Activated CD8-positive, alpha-beta memory T cell treated with anti-CD3 and anti-CD28 coated beads for 36 hours (primary cell): Measurements from ENCODE around the gene THEM4. TPM values are rescaled to one million over a fixed set of nuclear protein-coding genes. Genes with fewer than 3 reads are reported as not detected.
"Not testable (repeated sequence)": the region's sequence is repeated elsewhere in the genome, so short reads cannot be mapped to it uniquely, and the experiment has no call there.

Experiments
- CTCF ChIA-PET: fragments of 350-600 bp; sonication (Branson Sonifier 250); formaldehyde crosslinking; loops from one replicate; lab custom pipeline; 2021; ENCODE audit warnings: antibody characterized with exemption; lab: Charles Lee
- POLR2A ChIA-PET: fragments of 350-600 bp; sonication (Branson Sonifier 250); formaldehyde crosslinking; loops from one replicate; lab custom pipeline; 2021; ENCODE audit warnings: antibody characterized with exemption; lab: Charles Lee
- total RNA-seq, 2 experiments: library from RNA; stranded (reverse); gene quantifications; one replicate each; pipeline ENCODE4 v1.2.3, GENCODE V29; 2021

Gene THEM4
- total RNA-seq, 2 experiments from 2014 or later: 28.7 to 31.8 TPM

GRCh38 chr1:151875419-151876097, 33.8 kb downstream of the THEM4 start:
- CTCF ChIA-PET: no interaction called here
- POLR2A ChIA-PET: no interaction called here

- CTCF ChIA-PET, POLR2A ChIA-PET: not testable (repeated sequence)
These were observed 36.5 kb downstream of the THEM4 start for GRCh38 chr1:151872776-151873175.

DNA sequence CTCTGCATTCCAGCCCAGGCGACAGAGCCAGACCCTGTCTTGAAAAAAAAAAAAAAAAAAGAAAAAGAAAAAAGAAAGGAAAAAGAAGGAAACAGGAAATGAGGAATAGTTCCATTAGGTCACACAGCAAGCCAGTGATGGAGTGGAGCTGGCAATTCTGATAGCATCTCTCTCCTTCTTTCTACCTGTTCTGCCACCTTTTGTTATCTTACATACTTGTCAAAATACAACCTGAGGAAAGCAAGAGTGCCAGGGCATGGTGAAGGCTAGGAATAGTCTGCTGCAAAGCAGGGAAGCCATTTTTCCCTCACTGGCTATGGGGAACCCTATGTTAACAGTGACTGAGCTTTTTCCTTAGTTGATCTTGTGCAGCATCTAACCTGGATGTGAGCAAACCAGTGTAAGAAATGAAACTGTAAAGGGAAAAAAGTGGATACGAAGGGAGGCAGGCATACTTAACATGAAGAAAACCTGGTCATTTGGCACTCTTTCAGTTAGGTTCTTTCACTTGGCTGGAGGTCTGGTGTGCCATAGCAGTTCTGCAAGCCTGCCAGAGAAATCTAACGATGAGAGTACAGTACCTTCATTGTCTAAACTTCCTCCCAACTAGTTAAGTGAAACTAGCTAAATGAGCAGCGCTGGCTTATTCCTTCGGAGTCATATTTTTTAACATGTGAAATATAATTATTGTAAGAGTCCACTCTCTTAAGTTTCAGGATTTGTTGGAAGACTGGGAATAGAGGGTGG, 37.9 kb downstream of the THEM4 start:
- CTCF ChIA-PET: interaction anchor here (0.7 to 1.4 kb wide), 2 partner anchors 25 to 140 kb away, joined by 5 read pairs; no protein-coding TSS in a partner anchor
- POLR2A ChIA-PET: interaction anchor here (0.6 kb wide), 1 partner anchor 635 kb away, joined by 3 read pairs; no protein-coding TSS in a partner anchor

DNA sequence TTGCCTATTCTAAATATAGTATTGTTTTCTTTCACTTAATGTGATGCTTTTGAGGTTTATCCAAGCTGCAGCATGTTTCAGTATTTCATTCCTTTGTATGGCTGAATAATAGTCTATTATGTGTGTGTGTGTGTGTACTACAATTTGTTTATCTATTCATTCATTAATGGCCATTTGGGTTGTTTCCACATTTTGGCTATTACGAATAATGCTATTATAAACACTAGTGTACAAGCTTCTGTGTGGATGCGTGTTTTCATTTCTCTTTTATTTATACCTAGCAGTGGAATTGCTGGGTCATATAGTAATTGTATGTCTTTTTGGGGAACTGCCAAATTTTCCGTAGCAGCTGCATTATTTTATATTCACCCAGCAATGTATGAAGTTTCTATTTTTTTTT, 40.8 kb downstream of the THEM4 start:
- ChIA-PET POLR2A (interaction anchor here (0.7 kb wide), 1 partner anchor 28 kb away, joined by 3 read pairs; no protein-coding TSS in a partner anchor), CTCF (no interaction called here)

DNA sequence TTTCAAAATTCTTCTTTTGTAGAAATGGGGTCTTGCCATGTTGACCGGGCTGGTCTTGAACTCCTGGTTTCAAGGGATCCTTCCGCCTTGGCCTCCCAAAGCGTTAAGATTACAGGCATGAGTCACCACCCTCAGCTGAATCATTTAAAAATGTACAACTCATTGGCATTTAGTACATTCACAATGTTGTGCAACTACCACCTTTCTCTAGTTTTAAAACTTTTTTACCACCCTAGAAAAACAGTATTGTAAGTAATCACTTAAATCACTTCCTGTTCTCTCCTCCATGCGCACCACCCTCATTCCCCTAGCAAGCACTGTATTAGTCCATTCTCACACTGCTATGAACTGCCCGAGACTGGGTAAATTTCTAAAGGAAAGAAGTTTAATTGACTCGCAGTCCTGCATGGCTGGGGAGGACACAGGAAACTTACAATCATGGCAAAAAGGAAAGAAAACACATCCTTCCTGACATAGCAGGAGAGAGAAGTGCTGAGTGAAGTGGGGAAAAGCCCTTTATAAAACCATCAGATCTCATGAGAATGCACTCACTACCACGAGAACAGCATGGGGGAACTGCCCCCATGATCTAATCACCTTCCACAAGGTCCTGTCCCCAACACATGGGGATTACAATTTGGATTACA, 41.4 kb downstream of the THEM4 start:
- POLR2A ChIA-PET: no interaction called here
- CTCF ChIA-PET: no interaction called here

DNA sequence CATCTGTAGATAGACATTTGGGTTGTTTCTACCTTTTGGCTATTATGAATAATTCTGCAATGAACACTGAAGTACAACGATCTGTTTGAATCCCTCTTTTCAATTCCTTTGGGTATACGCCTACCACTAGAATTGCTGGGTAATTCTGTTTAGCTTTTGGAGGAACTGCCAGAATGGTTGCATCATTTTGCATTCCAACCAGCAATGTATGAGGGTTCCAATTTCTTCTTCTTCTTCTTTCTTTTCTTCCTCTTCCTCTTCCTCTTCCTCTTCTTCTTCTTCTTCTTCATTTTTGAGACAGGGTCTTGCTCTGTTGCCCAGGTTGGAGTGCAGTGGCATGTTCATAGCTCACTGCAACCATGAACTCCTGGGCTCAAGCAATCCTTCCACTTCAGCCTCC, 42.0 kb downstream of the THEM4 start:
- POLR2A ChIA-PET: no interaction called here
- CTCF ChIA-PET: no interaction called here

DNA sequence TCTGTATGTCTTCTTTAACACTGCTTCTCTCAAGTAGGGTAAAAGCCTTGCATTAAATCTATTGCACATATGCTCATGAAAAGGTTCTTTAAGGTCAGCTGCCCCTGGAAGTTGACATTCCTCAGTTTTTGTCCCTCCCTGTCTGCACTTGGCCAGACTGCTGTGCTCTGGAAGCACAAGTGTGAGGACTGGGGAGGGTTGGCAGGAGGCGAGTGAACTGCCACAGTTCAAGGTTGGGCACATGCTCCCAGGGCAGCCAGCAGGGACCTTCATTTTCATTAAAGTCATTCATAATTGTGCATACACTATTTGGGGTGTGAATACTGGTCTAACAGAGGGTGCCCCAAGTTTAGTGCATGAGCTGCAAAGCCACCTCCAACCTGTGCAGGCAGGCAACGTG, 44.9 kb downstream of the THEM4 start:
- ChIA-PET CTCF (no interaction called here), POLR2A (no interaction called here)

DNA sequence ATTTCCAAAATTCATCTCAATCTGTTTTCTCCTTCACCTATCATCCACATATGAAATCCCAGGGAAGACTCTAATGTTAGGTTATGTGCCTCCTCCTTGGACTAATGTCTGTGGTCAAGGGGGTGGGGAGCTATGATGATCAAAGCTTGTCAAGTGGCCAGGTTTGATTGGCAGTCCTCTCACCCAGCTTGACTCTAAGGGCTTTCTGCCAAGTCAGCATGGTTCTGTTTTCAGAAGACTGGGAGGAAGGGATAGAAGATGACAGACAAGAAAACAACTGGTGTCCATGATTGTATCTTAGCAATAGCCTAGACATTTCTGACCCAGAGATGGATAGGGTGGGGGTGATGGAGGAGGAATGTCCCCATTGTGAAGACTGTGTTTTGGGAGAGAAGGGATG, 46.7 kb downstream of the THEM4 start:
- ChIA-PET POLR2A (no interaction called here), CTCF (no interaction called here)

- CTCF ChIA-PET: no interaction called here
- POLR2A ChIA-PET: no interaction called here
These were observed 48.7 kb downstream of the THEM4 start for GRCh38 chr1:151860504-151861187.

DNA sequence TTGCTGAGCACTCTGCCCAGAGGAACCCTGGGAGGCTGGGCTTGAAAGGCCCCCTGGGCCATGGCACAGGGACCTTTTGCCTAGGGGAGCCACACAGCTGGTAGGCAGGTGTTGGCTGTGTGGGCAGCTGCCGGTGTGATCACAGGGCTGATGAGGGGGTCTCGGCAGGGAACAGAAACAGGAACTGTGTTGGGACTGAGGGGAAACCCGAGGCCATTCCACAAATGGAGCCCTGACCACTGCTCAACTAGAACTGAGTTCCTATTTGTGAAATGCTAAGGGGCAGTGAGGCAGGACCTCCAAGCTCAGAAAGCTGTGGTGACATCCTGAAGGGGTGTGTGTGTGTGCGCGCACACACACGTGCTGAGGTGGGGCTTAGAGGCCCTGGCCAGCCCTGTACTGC, 49.4 kb downstream of the THEM4 start:
- ChIA-PET POLR2A (no interaction called here), CTCF (no interaction called here)

DNA sequence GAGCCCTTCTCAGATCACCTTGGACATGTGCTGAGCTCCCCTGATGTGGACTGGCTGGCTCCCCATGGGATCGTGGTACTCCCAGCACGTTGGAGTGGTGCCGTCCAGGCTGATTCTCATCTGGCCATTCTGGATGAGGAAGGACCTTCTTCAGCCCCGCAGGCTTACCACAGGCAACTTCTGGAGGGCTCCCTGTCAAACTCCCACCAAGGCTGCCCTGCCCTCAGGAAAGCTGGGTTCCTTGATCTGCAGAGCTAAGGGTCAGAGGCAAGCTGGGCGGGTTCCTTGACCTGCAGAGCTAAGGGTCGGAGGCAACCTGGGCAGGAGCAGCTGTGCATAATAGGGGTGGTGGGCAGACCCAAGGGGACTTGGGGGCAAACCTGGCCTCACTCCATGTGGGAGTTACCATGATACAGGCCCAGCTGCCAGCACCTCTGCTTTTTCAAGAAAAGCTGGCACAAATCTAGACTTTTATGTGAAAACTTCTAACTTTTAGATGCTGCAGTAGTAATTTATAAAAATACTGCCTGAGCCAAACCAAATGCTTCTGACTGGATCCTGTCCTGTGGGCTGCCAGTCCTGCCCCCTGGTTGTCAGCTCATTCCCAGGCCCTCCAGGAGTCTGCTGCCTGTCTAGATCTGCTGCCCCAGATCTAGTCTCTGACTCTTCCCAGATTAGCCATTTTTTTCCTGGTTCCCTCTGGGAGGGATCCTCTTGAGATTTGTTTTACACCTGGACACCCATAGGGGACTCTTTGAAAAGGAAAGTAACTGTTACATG, 50.2 kb downstream of the THEM4 start:
- ChIA-PET POLR2A (no interaction called here), CTCF (no interaction called here)

- ChIA-PET POLR2A (no interaction called here), CTCF (interaction anchor here (0.6 to 1.5 kb wide), 3 partner anchors 10 to 74 kb away, joined by 3 to 5 read pairs (median 3); no protein-coding TSS in a partner anchor)
These were observed 51.1 kb downstream of the THEM4 start for GRCh38 chr1:151858030-151858746.

GRCh38 chr1:151855933-151856332, 53.4 kb downstream of the THEM4 start:
- ChIA-PET CTCF (no interaction called here), POLR2A (no interaction called here)

DNA sequence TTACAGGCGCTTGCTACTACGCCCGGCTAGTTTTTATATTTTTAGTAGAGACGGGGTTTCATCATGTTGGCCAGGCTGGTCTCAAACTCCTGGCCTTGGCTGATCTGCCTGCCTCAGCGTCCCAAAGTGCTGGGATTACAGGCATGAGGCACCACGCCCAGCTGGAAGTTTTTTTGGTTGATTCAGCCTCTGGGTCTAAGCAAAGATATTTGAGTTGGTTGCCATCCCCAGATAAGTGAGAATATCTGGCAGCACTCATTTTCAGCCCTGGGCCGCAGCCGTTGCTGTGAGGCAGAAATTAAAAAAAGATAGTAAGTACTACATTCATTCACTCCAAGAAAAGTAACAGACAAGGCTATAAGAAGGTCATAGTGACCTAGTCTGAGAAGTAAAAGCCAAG, 53.8 kb downstream of the THEM4 start:
- CTCF ChIA-PET, POLR2A ChIA-PET: not testable (repeated sequence)

DNA sequence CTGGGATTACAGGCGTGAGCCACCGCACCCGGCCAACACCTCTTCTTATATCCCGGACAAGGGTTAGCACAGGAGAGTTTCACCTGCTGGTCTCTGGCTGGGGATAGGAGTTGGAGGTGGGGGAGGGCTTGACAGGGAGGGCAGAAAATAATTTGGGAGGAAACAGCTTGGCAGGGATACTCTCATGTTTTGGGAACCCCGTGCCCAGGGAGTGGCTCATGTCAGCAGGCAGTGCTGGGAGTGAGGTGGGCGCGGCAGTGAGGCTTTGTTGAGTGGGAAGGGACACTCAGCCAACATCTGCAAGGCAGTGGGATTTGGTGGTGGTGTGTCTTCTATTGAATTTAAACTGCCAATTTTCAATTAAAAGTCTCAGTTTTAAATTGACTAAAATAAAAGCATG, 54.7 kb downstream of the THEM4 start:
- ChIA-PET POLR2A (interaction anchor here (0.7 kb wide), 1 partner anchor 84 kb away, joined by 3 read pairs; no protein-coding TSS in a partner anchor), CTCF (no interaction called here)

GRCh38 chr1:151853411-151853943, 55.8 kb downstream of the THEM4 start, which contains the start of gene THEM5:
THEM5 (minus strand) TSS chr1:151853712; CDS start chr1:151853565, 147 bp downstream.
- ChIA-PET CTCF (interaction anchor here (0.6 to 1.1 kb wide), 2 partner anchors 12 to 13 kb away, joined by 3 to 5 read pairs; partner anchors contain the start of gene C2CD4D), POLR2A (no interaction called here)

GRCh38 chr1:151852733-151853132, 56.6 kb downstream of the THEM4 start:
- CTCF ChIA-PET: no interaction called here
- POLR2A ChIA-PET: interaction anchor here (1.0 kb wide), 1 partner anchor 13 kb away, joined by 4 read pairs; the partner anchor contains the start of gene C2CD4D

GRCh38 chr1:151851886-151852285, 57.4 kb downstream of the THEM4 start:
- POLR2A ChIA-PET: interaction anchor here (1.0 kb wide), 1 partner anchor 12 kb away, joined by 4 read pairs; the partner anchor contains the start of gene C2CD4D
- CTCF ChIA-PET: interaction anchor here (0.6 kb wide), 1 partner anchor 27 kb away, joined by 3 read pairs; no protein-coding TSS in a partner anchor
